ELR (cell line): ENCODE data around the gene CTNNBIP1.
"Not testable (repeated sequence)": the region's sequence is repeated elsewhere in the genome, so short reads cannot be mapped to it uniquely, and the experiment has no call there.

Experiments used
- DNase-seq: peaks from one replicate; pipeline ENCODE4 v3.0.0-alpha.2; 2015; ENCODE audit warnings: low read depth

The CTNNBIP1 gene, protein sequence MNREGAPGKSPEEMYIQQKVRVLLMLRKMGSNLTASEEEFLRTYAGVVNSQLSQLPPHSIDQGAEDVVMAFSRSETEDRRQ

DNA sequence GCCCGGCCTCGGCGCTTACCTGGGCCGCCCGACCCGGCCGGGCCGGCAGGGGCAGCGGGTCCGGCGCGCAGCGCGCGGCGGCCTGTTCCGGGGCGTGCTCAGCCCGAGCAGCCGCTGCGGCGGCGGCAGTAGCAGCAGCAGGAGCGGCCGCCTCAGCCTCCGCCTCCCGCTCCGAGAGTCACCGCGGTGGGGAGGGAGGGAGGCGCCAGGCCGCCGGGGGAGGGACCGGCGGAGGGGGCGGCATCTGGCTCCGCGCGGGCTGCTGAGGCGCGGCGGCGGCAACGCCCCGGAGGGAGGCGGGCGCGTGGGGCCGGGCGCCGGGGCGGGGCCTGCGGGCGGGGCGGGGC is at the start of gene CTNNBIP1:
Gene CTNNBIP1, minus strand, starts transcription at position 194 of the 347 bp plus-strand sequence. CDS start 38,205 bp downstream, outside the sequence.
- DNase-seq: no peak

DNA sequence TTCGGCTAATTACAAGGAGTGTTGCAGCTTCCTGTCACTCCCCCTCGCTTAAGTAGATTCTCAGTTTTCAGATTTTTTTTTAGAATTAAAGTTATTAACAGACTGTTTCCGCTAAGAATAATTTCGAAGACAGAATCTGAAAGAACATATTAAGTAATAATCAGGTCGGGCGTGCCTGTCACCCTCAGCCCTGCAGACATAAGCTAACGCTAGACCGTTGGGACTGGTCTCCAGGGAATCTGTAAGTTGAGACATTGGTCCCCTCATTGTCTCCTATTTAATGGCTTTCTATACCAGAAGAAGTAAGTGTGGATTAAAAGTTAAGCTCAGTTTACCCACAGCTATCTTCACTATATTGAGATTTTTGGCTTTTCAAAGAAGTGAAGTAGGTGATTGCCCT is 47.7 kb upstream of the CTNNBIP1 start:
- DNase-seq: no peak

DNA sequence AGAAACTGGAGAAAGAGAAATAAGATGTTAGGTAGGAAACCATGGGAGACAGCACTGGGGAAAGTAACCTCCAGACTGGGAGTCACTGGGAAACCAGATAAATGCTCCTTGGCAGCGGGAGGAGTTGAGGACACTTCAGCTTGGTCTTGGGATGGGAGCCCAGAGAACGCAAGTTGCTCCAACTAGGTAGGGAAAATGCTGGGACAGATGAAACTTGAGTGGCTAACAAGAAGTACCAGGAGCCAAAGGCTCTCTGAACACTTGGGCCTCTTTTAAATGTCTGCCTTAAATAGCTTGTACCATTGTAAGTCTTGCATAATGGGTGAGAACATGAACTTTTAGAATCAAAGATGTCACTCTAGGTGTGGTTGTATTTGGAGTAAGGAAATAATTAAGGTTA is 36.2 kb upstream of the CTNNBIP1 start:
- no peak for DNase-seq

DNA sequence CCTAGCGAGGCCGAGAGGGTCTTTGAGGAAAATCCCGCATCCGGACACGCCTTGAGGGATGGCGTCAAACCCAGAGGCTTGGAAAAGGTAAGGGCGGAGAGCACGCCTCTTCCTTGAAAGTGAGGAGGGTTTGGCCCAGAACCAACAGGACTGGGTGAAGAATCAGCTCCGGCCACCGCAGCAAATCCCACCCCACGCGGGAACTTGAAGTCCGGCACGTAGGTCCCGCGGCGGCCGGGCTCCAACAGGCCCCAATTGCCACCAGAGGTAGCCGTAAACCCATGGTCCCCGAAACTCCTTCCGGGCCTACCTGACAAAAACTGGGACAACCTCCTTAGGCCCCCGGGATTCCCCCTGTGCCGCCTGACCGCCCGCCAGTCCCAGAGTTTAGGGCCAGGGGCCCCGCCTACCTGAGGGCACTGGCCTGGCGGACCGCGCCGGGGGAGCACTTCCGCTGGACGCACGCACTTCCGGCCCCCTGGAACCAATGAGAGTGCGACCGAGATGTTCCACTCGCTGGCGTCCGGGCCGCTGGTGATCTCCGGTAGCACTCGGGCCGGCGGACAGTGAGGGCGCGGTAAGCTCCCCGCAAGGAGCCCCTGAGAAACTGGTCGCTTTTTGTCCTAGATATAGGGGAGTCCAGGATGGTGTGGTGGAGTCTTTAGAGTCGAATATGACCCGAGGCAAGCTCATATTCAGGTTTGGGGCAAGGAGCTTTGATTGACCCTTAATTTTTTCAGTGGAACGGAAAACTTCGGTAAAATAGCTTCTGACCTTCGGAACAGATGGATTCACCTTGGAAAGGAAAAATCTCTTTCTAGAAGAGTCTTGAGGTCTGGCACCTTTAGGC is 33.1 kb upstream of the CTNNBIP1 start, which contains the start of the genes LZIC and NMNAT1:
Gene LZIC, minus strand, starts transcription at position 453 of the 850 bp plus-strand sequence. CDS start 6,772 bp downstream, outside the sequence.
Gene NMNAT1, plus strand, starts transcription at position 537 of the 850 bp plus-strand sequence. CDS start 28,599 bp downstream, outside the sequence.
- DNase-seq: peak; percentile 95

DNA sequence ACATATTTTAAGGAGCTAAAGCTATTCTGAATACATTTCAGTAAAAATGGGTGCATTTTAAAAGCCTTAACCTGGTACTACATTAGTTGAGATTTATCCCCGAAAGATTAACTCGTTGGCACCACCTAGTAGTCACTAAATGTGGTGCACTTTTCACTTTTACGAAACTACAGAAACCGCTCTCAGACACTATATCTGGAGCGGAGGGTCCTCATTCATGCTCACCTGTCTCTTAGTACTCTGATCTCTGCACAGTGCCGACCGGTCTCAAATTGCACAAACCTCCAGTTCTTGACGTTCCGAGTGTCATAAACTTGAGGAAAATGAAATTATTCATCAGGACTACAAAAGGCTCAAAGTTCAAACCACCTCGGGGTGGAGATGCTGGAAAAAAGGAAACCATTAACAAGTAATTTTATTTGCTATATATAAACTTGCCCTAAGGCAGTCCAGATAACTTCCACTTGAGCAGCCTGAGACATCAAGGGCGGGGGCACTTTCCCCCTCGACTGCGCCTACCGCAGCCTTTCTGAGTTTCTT is 32.4 kb upstream of the CTNNBIP1 start:
- DNase-seq: peak; percentile 74

DNA sequence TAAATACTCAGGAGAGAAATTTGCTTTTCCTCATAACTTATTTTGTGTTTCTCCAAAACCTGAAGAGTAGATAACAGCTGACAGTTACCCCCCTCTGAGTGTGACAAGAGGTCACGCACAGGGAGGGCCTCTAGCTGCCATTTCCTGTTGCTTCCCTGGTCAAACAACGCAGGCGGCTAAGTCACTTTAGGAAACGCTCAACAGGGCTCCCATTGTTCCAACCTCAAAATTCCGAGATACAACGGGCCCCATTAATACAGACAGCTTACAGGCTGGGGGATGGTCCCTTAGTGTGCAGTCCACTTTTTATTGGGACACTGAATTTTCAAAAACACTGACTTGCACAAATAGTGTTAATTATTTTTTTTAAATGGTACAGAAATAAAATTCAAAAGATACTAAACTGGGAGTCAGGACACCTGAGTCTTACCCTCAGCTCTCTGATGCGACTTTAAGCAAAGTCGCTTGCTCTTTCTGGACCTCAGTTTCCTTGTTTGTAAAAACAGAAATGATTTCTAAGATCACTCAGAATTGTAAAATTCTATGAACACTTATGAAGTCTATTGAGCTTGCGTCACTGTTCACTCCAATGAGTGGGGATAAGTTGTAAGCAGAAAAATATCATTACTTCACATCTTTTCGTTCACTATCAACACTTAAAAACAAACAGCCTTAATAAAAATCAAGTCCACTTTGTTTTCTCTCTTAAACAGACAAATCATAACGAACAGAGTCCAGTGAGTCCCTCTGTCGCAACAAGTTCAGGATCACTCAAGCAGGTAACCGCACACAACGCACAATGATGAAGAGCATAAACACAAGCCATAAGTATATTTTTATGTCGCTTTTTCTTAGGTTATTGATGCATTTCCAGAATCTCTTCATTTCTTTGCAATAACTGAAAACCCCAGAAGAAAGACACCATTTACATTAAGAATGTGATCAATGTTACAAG is 19.6 kb upstream of the CTNNBIP1 start:
- no peak for DNase-seq

DNA sequence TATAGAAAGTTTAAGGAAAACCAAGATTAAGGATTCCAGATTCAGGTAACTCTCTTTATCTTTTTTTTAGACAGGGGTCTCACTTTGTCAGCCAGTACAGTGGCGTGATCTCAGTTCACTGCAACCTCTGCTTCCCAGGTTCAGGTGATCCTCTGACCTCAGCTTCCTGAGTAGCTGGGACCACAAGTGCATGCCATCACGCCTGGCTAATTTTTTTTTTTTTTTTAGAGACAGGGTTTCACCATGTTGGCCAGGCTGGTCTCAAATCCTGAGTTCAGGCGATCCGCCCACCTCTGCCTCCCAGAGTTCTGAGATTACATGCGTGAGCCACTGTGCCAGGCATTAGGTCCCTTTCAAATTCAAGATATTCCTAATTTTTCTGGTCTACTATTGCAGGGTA is 17.2 kb upstream of the CTNNBIP1 start:
- DNase-seq: no peak

DNA sequence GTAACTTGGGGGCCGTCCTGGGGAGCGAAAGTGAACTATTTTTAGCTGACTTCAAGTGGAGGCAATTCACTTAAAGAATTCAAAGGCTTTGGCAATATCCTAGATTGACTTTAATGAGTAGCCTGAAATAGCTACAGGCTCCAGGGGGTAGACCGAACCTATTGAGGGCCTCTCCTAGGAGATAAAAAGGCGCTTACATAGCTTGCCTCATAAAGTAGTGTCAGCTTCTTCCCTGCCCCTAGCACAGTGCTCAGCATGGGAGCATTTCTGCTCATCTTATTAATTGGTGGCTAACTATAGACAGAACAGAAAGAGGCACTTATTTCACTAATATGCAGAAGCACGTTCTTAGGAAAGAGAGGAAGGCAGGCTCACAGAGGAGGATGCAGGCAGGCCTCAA is 12.3 kb upstream of the CTNNBIP1 start:
- no peak for DNase-seq

DNA sequence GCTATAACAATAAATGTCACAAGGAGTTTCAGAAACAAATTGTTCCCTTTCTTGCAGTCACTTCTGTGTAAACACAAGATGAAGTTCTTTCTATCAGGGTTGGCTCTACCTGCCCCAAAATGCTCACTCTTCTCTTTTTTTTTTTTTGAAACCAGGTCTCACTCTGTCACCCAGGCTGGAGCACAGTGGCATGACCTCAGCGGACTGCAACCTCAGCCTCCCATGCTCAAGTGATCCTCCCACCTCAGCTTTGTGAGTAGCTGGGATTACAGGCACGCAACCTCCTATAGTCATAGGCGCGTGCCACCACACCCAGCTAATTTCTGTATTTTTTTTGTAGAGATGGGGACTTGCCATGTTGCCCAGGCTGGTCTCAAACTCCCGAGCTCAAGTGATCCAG is 10.5 kb upstream of the CTNNBIP1 start:
- DNase-seq: no peak

DNA sequence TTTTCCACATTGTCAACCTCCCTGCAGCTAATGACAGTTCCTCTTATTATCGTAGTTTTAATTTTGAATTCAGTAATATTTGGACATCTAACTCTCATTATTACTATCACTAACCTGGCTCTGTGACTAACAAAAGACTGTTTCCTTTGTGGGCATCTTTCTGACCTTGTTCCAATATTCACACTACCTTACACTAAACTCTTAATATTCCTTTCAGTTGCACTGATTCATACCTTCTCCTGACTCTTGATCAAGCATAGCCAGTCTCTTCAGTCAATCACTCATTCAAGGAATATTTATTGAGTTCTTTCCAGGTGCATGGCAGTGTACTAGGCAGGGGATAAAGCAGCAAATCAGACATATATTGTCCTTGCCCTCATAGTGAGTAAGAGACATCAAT is 7.8 kb upstream of the CTNNBIP1 start:
- DNase-seq: no peak

DNA sequence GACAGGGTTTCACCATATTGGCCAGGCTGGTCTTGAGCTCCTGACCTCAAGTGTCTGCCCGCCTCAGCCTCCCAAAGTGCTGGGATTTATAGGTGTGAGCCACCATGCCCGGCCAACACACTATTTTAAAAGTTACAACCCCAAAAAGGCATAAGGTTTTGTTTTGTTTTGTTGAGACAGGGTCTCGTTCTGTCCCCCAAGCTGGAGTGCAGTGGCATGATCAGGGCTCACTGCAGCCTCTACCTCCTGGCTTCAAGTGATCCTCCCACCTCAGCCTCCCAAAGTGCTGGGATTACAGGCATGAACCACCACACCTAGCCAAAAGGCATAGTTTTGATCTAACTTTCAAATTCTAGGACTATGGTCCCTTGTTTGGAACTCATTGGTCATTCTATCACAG is 7.4 kb upstream of the CTNNBIP1 start:
- not testable (repeated sequence) for DNase-seq

DNA sequence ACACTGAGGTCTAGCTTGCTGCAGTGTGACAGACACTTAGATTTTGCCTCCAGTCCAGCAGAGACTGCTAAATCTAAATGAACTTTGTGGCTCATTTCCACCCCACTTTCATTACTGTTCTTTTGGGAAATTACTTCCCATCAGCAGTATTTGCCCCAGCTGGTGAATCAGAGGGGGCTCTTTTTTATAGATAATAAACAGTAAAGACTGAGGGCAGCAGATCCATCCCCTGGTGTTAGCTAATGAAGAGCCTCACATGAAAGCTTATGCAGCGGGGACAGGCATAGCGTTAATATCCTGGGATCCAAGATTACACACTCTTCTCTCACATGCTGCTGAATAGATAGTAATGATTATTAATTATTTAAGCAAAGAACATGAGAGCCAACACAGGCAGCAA is 6.4 kb upstream of the CTNNBIP1 start:
- DNase-seq: no peak

DNA sequence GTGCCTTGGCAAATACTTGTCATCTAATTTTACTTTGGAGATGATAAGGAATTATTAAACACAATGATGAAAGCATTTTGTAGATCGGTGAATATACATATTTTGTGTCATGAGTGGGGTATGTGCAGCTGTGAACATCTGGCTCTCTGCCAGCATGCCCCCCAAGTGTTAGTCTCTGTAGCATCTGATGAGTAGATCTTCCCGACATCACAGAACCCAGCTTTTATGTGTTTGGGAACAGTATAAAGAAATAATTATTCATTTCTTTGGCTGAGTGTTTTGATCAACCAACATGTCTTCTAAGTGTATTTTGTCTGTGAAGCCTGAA is 4.5 kb upstream of the CTNNBIP1 start:
- no peak for DNase-seq

DNA sequence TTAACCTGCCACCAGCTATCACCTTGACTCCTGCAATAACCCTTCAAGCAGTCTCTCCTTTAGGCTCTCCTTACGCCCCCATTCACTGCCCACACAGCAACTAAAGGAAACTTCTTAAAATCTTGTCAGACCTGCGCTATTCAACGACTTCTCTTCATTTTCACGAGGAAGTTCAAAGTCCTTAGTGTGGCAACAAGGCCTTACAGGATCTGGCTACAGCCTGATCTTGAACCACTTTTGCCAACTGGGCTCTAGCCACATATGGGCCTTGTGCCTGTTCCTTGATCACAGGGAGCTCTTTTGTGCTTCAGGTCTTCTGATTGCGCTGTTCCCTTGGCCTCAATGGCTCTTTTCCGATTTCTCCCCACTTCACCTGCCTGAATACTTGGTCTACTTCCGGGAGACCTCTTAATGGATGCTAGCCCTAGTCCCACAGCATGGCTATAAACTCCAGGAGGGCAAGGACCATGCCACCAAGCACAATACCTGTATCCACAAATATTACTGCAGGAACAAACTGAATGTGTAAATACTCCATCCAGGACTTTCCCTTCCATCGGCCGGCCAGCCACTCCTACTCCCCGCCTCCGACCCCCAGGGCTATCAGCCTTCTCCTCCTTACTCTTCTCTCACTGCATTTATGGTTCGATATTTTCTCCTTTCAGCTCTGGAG is 2.3 kb upstream of the CTNNBIP1 start:
- no peak for DNase-seq

DNA sequence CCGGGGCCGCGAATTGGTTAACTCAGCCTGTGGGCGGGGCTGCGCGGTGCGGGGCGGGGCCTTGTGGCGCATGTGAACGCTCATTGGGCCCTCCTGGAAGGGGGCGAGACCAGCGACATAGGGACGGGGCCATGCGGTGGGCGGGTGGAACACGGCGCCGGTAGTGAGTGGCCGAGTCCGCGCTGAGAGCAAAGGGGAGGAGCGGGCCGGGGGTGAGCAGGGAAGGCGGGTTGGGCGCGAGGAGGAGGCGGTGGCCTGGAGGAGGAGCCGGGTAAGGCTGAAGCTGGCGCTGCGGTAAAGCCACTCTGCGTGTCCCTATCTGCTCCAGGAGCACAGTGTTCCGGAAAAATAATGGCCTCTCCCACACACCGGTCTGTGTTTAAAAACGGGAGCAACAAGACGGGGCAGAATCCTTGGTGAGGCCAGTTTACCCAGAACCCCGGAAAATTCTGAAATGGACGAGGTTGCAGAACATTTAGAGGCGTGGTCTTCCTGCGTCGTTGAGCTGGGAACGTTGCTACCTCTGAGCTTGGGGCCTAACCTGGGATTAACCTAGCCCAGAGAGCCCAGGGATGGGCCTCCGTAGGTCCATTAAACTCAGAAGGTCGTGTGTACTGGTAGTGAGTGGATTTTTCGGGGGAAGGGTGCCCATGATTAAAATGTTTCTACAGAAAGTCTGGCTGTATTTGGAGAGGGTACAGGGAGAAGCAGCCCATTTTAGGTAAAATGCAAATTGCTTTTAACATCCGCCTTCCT is 532 bp upstream of the CTNNBIP1 start:
- DNase-seq: peak; percentile 98

DNA sequence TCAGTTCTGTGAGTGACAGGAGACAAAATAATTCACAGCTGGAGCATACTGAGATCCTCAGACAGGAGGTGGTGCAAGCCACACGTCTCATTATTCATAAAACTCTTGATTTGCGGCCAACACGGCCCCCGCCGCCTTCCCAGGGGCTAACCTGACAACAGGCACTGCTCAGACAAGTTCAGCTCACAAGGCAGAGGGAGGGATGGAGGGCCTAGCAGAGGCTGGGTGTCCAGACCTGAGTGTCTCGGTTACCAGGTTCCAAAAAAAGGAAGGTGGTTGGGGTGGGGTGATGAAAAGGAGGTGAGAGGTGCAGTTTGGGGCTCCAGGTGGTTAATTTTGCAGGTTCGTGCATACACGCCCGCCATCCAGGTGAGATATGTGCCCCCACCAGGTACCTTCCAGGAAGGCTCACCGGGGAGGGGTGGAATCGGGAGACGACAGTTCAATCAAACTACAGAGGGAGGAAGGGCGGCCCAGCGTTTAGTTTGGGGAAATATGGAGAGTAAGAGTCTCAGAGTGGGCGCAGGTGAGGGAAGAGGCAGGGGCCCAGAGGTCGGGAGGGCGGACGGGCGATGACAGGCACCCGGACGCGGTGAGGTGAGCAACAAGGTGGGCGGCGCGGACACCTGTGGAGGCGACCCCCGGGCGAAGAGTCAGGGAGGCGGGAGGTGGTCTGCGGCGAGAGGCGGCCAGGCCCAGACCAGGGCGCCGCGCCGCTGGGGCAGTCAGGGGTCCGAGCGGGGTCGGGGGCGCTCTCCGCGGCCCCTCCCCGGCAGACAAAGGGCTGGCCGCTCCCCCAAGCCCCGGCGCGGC is 629 bp downstream of the CTNNBIP1 start:
- DNase-seq: no peak

DNA sequence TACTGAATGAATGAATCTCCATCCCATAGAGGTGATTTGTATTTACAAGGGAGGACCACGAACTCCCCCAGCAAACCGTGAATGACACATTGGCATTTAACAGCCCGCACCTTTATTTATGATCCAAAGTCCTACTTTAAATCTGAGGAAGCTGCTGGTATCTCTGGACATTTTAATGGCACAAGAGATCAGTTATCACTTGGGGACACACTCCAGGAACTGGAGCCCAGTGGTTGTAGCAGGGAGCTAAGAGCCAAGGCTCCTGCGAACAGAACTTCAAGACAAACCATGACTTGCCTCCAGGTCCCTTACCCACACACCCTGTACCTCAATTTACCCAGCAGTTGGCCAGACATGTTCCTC is 1.2 kb downstream of the CTNNBIP1 start:
- DNase-seq: no peak

DNA sequence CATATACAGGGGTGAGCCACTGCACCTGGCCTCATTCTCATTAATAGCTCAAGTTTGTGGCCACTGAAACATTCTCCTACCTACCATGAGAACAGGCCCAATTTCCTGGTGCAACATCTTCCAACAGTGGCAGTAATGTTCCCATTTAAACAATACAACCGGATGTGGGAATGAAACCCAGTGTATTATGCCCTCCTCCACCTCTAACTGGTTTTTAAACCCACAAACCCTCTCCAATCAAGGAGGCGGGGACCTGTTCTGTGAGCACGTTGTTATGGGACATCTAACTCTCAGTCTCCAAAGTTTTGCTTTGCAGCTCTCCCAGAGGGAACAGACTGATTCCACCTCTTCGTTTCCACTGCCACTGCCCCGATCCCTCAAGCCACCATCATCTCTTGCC is 2.6 kb downstream of the CTNNBIP1 start:
- no peak for DNase-seq

DNA sequence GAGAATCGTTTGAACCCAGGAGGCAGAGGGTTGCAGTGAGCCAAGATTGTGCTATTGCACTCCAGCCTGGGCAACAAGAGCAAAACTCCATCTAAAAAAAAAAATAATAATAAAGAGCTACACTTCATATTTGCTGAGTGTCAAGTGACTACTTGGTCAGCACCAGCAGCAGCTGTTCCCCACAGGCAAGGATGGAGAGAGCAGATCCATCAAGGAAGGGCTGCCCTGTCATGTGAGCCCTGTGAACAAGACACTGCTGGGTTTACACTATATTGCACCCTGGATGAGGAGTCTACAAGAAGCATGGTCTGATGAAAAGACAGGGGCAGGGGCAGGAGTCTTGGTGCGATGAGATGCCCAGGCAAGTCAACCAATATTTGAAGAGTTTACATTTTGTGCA is 3.6 kb downstream of the CTNNBIP1 start:
- no peak for DNase-seq

DNA sequence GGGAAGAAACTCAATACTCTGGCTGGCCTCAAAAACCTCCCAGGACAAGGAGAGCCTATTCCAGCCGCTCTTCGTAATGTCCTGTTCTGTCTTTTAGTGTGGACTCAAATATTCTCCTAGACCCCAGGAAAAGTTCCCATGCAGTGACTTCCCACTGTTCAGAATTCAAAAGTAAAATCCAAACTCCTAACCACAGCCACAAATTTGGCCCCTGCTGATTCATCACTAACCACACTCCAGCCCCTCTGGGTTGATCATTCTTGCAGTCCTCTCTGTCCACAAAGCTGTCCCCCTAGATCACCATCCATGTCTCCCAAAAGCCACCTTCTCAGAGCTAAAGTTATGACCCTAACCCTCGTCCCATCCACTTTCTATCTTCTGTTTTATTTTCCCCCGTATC is 5.1 kb downstream of the CTNNBIP1 start:
- peak; percentile 55 for DNase-seq
